ENCODE results near the gene REG3G. TPM values are rescaled to one million over a fixed set of nuclear protein-coding genes. Genes with fewer than 3 reads are reported as not detected.

Gene REG3G
- total RNA-seq, 1 donor from 2014 or later = not detected

DNA sequence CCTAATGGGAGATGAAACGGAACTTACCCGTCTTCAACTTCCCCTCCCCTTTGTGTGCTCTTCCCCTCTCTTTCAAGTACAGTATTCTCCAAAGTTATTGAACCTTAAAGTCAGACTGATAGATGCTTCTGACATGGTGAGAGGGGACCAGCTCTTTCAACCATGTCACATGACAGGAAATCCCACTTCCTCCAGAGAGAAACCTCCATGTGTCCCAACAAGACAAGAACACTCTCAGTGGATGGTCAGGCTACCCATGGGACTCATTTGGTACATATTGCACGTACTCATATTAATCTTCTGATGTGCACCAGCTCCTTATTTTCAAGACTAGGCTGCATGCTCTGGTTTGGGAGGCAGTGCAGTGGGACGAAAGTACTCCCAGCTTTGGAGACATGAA is 44.6 kb upstream of the REG3G start:
- H3K4me3 Mint-ChIP-seq = no peak overlapping the region
- H3K27ac Mint-ChIP-seq (ENCODE audit: unreplicated experiment) = no peak overlapping the region
- H3K9me3 Mint-ChIP-seq = no peaks in the 10 kb centered on the region
- no peak for DNase-seq (ENCODE audit: low read depth, low spot score)
- H3K27me3 Mint-ChIP-seq (ENCODE audit: low read depth) = no peaks in the 10 kb centered on the region
- TF ChIP-seq, protein P1, sequence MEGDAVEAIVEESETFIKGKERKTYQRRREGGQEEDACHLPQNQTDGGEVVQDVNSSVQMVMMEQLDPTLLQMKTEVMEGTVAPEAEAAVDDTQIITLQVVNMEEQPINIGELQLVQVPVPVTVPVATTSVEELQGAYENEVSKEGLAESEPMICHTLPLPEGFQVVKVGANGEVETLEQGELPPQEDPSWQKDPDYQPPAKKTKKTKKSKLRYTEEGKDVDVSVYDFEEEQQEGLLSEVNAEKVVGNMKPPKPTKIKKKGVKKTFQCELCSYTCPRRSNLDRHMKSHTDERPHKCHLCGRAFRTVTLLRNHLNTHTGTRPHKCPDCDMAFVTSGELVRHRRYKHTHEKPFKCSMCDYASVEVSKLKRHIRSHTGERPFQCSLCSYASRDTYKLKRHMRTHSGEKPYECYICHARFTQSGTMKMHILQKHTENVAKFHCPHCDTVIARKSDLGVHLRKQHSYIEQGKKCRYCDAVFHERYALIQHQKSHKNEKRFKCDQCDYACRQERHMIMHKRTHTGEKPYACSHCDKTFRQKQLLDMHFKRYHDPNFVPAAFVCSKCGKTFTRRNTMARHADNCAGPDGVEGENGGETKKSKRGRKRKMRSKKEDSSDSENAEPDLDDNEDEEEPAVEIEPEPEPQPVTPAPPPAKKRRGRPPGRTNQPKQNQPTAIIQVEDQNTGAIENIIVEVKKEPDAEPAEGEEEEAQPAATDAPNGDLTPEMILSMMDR (conservative IDR thresholded peaks at IDR 0.05) = no peak
- H3K4me1 Mint-ChIP-seq = peaks cover 7% of the 10 kb centered on the region
- H3K36me3 Mint-ChIP-seq (ENCODE audit: low read depth) = no peaks in the 10 kb centered on the region

DNA sequence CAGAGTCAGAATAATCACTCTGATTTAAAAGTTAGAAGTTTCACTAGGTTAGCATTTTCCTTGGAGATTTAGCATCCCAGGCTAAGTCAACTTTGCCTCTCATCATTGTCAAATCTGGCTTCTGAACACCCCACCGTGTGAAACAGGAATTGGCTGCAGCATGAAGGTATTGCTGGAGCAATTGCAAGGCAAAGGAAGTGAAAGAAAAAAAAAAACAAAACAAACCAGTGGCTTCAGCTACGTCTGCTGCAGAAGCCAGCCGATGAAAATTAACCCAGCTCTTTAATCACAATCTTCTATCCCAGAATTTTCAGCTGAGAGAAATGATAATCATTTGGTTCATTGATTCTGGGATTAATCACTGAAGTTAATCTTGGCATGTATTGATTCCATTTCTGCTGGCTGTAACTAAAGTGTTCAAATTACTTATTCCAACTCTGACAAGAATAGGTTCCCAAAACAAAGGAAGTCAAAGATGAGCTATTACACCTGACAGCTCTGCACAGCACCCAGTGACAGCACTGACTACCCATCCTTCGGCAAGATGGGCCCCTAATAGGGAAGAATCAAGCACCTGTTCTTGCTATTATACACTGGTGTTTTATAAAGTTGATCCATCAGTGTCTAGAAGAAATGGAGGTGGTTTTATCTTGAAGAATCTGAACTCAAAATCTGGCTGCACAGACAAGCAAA is 42.7 kb upstream of the REG3G start:
- Mint-ChIP-seq H3K36me3 (ENCODE audit: low read depth) (no peaks in the 10 kb centered on the region), H3K4me1 (peaks cover 7% of the 10 kb centered on the region), H3K27ac (ENCODE audit: unreplicated experiment) (no peak overlapping the region), H3K4me3 (no peak overlapping the region), H3K27me3 (ENCODE audit: low read depth) (no peaks in the 10 kb centered on the region), H3K9me3 (no peaks in the 10 kb centered on the region)
- TF ChIP-seq, protein P1 (conservative IDR thresholded peaks at IDR 0.05) = no peak
- DNase-seq (ENCODE audit: low read depth, low spot score) = no peak

DNA sequence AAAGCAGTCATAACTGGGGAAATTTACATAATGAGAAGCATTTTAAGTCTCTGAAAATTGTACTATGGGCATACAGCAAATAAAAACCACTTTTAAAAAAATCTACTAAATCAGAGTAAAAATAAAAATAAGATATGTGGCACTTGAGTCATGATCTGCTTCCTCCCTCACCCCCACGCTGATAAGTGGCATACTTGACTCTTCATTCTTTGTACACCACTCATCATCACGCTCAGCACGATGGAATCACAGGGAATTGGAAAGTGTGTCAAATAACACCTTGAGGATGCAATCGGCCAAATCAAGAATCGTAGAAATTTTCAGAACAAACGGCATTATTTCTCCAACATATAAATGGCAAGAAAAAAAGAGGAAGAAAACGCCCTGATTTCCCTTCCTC is 41.1 kb upstream of the REG3G start:
- no peaks in the 10 kb centered on the region for H3K4me1 Mint-ChIP-seq
- TF ChIP-seq, protein P1 (conservative IDR thresholded peaks at IDR 0.05) = no peak

DNA sequence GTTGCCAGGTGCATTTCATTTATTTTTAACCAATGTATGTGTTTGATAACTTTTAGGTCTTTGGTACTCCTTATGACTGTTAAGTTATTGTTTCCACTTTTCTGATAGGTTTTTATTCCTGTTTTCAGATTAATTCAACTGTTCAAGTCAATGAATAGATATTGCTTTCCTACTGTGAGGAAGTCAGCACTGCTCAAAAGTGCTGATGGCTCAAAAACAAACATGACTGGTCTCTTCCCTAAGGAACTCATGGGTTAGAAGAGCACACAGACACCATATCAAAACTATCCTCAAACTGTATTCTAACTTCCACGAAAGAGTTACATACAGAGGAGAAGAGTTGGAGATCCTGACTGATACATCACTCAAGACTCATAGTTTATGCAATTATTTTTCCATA is 39.9 kb upstream of the REG3G start:
- TF ChIP-seq, protein P1 (conservative IDR thresholded peaks at IDR 0.05) = no peak
- H3K4me1 Mint-ChIP-seq = no peaks in the 10 kb centered on the region

More for the DNA sequence above, 41.1 kb upstream of the REG3G start:
- no peak overlapping the region for H3K27ac Mint-ChIP-seq (ENCODE audit: unreplicated experiment)
- no peaks in the 10 kb centered on the region for H3K9me3 Mint-ChIP-seq
- no peaks in the 10 kb centered on the region for H3K36me3 Mint-ChIP-seq (ENCODE audit: low read depth)
- H3K27me3 Mint-ChIP-seq (ENCODE audit: low read depth) = no peaks in the 10 kb centered on the region
- DNase-seq (ENCODE audit: low read depth, low spot score) = no peak
- no peak overlapping the region for H3K4me3 Mint-ChIP-seq

DNA sequence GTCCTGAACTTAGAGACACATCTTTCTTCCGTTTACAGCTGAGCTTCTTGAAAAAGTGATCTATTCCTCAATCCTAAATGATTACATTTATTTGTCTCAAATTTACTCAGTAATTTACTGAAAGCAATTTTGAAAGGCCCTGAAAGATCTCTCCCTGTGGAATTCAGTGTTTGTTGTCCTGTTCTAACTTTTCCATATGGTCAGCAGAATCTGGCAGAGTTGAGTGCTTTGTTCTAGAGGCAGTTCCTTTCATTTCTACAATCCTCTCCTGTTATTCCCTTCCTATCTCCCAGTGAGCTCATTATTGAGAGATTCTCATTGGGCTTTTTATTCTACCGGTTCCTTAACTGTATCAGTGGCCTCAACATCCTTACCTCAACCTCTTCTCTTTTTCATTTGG is 36.5 kb upstream of the REG3G start:
- H3K36me3 Mint-ChIP-seq (ENCODE audit: low read depth) = no peaks in the 10 kb centered on the region
- peaks cover 12% of the 10 kb centered on the region for H3K4me1 Mint-ChIP-seq
- H3K4me3 Mint-ChIP-seq = no peak overlapping the region
- H3K27ac Mint-ChIP-seq (ENCODE audit: unreplicated experiment) = no peak overlapping the region
- no peak for DNase-seq (ENCODE audit: low read depth, low spot score)
- H3K27me3 Mint-ChIP-seq (ENCODE audit: low read depth) = peaks cover 20% of the 10 kb centered on the region
- TF ChIP-seq, protein P1 (conservative IDR thresholded peaks at IDR 0.05) = no peak
- H3K9me3 Mint-ChIP-seq = no peaks in the 10 kb centered on the region

More for the DNA sequence above, 39.9 kb upstream of the REG3G start:
- H3K27me3 Mint-ChIP-seq (ENCODE audit: low read depth) = no peaks in the 10 kb centered on the region
- no peaks in the 10 kb centered on the region for H3K36me3 Mint-ChIP-seq (ENCODE audit: low read depth)
- no peaks in the 10 kb centered on the region for H3K9me3 Mint-ChIP-seq
- H3K4me3 Mint-ChIP-seq = no peak overlapping the region
- H3K27ac Mint-ChIP-seq (ENCODE audit: unreplicated experiment) = no peak overlapping the region
- DNase-seq (ENCODE audit: low read depth, low spot score) = no peak
